ENCODE results near the gene SP140L.

GRCh38 chr2:230348787-230349186, 21.8 kb downstream of the SP140L start:
- TF ChIP-seq EGR1 (IDR thresholded peaks at IDR 0.05) = no peak
- TF ChIP-seq MAX (IDR thresholded peaks at IDR 0.05) = no peak
